GM23338 (cell line): Measurements from ENCODE around the gene ANKRD11. TPM values are rescaled to one million over a fixed set of nuclear protein-coding genes. Genes with fewer than 3 reads are reported as not detected.

ENCODE experiments used
- ATAC-seq: fragments of 200-7000 bp; cut with Tn5 transposase; 3 replicates; pipeline ENCODE4 v1.9.1; 2020
- DNase-seq: peaks from one replicate; pipeline ENCODE4 v3.0.0-alpha.2; 2015; ENCODE audit warnings: low spot score
- H2AFZ ChIP-seq: fragments of 200-600 bp; sonication (generic); 2 replicates; pipeline ENCODE4 v1.8.0; 2016; ENCODE audit warnings: antibody characterized with exemption, mild to moderate bottlenecking, moderate library complexity
- H3F3A ChIP-seq: fragments of 200-600 bp; sonication (generic); replicated peaks from 2 replicates; pipeline ENCODE4 v1.8.0; 2017; ENCODE audit warnings: antibody characterized with exemption, mixed run types, low read depth
- H3K27ac ChIP-seq: fragments of 200-600 bp; sonication (generic); 2 replicates; pipeline ENCODE4 v1.6.1; 2016; ENCODE audit warnings: low read depth
- H3K27me3 ChIP-seq: fragments of 200-600 bp; sonication (generic); 2 replicates; pipeline ENCODE4 v1.8.0; 2016; ENCODE audit warnings: mild to moderate bottlenecking, mixed run types, moderate library complexity; ENCODE audit not compliant: insufficient read depth
- H3K36me3 ChIP-seq: fragments of 200-600 bp; sonication (generic); 2 replicates; pipeline ENCODE4 v1.8.0; 2016; ENCODE audit warnings: mild to moderate bottlenecking; ENCODE audit not compliant: insufficient read depth
- H3K4me1 ChIP-seq: fragments of 200-600 bp; sonication (generic); 2 replicates; pipeline ENCODE4 v1.8.0; 2016; ENCODE audit warnings: mild to moderate bottlenecking, moderate library complexity; ENCODE audit not compliant: insufficient read depth
- H3K4me2 ChIP-seq: fragments of 200-600 bp; sonication (generic); 2 replicates; pipeline ENCODE4 v1.7.1; 2017; ENCODE audit warnings: mixed run types
- H3K4me3 ChIP-seq: fragments of 200-600 bp; sonication (generic); 2 replicates; pipeline ENCODE4 v1.6.1; 2016; ENCODE audit warnings: mixed run types
- H3K79me2 ChIP-seq: fragments of 200-600 bp; sonication (generic); replicated peaks from 2 replicates; pipeline ENCODE4 v1.8.0; 2017; ENCODE audit warnings: mild to moderate bottlenecking; ENCODE audit not compliant: insufficient read depth
- H3K9me2 ChIP-seq: fragments of 200-600 bp; sonication (generic); 2 replicates; pipeline ENCODE4 v1.8.0; 2017; ENCODE audit not compliant: insufficient read depth
- H4K20me1 ChIP-seq: fragments of 200-600 bp; sonication (generic); replicated peaks from 2 replicates; pipeline ENCODE4 v1.8.0; 2017; ENCODE audit warnings: mild to moderate bottlenecking; ENCODE audit not compliant: insufficient read depth
- H3K27ac Mint-ChIP-seq: 2 replicates; pipeline ENCODE4 v1.8.0; 2020; ENCODE audit warnings: inconsistent platforms, mild to moderate bottlenecking, moderate library complexity, mixed read lengths
- H3K27me3 Mint-ChIP-seq: 3 replicates; pipeline ENCODE4 v1.8.0; 2022; ENCODE audit warnings: low read depth, mild to moderate bottlenecking, moderate library complexity, mixed read lengths, inconsistent platforms; ENCODE audit not compliant: insufficient read depth, poor library complexity
- H3K36me3 Mint-ChIP-seq: 3 replicates; pipeline ENCODE4 v1.8.0; 2021; ENCODE audit warnings: low read depth, mild to moderate bottlenecking, inconsistent platforms, moderate library complexity, mixed read lengths
- H3K4me1 Mint-ChIP-seq: 3 replicates; pipeline ENCODE4 v1.8.0; 2020; ENCODE audit warnings: mild to moderate bottlenecking, inconsistent platforms, mixed read lengths
- H3K4me3 Mint-ChIP-seq: 3 replicates; pipeline ENCODE4 v1.8.0; 2021; ENCODE audit warnings: moderate library complexity, mild to moderate bottlenecking, inconsistent platforms, mixed read lengths
- H3K9me3 Mint-ChIP-seq: 3 replicates; pipeline ENCODE4 v1.8.0; 2020; ENCODE audit warnings: moderate library complexity, mild to moderate bottlenecking, inconsistent platforms, mixed read lengths
- CREB1 ChIP-seq: fragments of 250-450 bp; sonication (Bioruptor Pico); IDR thresholded peaks from 2 replicates; pipeline ENCODE4 v1.5.0; 2020; ENCODE audit warnings: low read depth, mild to moderate bottlenecking, moderate library complexity
- EZH2 ChIP-seq: fragments of 200-600 bp; sonication (generic); IDR thresholded peaks from one replicate; pipeline ENCODE4 v1.8.0; 2017; ENCODE audit warnings: antibody characterized with exemption, mild to moderate bottlenecking, low read depth; ENCODE audit not compliant: unreplicated experiment
- EZH2phosphoT487 ChIP-seq: fragments of 200-600 bp; sonication (generic); IDR thresholded peaks from one replicate; pipeline ENCODE4 v1.8.1; 2018; ENCODE audit warnings: antibody characterized with exemption; ENCODE audit not compliant: unreplicated experiment
- JUNB ChIP-seq: IDR thresholded peaks from one replicate; pipeline ENCODE4 v1.6.1; 2016; ENCODE audit warnings: antibody characterized with exemption; ENCODE audit not compliant: unreplicated experiment
- NANOG ChIP-seq: IDR thresholded peaks from 2 replicates; pipeline ENCODE4 v1.6.1; 2016; ENCODE audit warnings: antibody characterized with exemption, borderline replicate concordance
- POLR2AphosphoS5 ChIP-seq: IDR thresholded peaks from 2 replicates; pipeline ENCODE4 v1.6.1; 2016; ENCODE audit warnings: antibody characterized with exemption, low read depth
- REST ChIP-seq: IDR thresholded peaks from one replicate; pipeline ENCODE4 v1.6.1; 2018; ENCODE audit warnings: antibody characterized with exemption; ENCODE audit not compliant: unreplicated experiment
- STAT1 ChIP-seq: IDR thresholded peaks from one replicate; pipeline ENCODE4 v1.6.1; 2016; ENCODE audit warnings: antibody characterized with exemption; ENCODE audit not compliant: unreplicated experiment
- ZNF114 ChIP-seq: fragments of 250-450 bp; sonication (Bioruptor Pico); IDR thresholded peaks from 2 replicates; pipeline ENCODE4 v1.5.0; 2020; ENCODE audit warnings: mild to moderate bottlenecking, moderate library complexity
- ZNF331 ChIP-seq: fragments of 250-450 bp; sonication (Bioruptor Pico); IDR thresholded peaks from 2 replicates; pipeline ENCODE4 v1.5.0; 2020; ENCODE audit warnings: low read depth, mild to moderate bottlenecking, moderate library complexity
- polyA plus RNA-seq: library from polyadenylated mRNA; unstranded; fragments of >200 nt; fragmentation: Nextera tagmentation; extraction: Ambion mirVana; gene quantifications from 2 replicates; pipeline ENCODE4 v1.2.1, GENCODE V29; 2016
- total RNA-seq: library from RNA; depleted of rRNA; stranded (reverse); fragments of >200 nt; shearing (Covaris generic); gene quantifications from 2 replicates; pipeline ENCODE4 v1.2.3, GENCODE V29; 2014
- TF ChIP-seq, protein P1 (sequence below): fragments of 250-450 bp; sonication (Bioruptor Pico); IDR thresholded peaks from 2 replicates; pipeline ENCODE4 v1.5.0; 2020; ENCODE audit warnings: mild to moderate bottlenecking, moderate library complexity
- TF ChIP-seq, protein P2 (sequence below): IDR thresholded peaks from 2 replicates; pipeline ENCODE4 v1.6.1; 2016; ENCODE audit warnings: antibody characterized with exemption
- TF ChIP-seq, protein P3 (sequence below), 2 experiments: fragments of 200-600 bp in 1 of 2; sonication (generic) in 1 of 2; conservative IDR thresholded peaks; 2 replicates each; pipeline versions ENCODE4 v1.5.1 to v1.6.1; 2016 to 2017; ENCODE audit warnings: antibody characterized with exemption in 2 of 2, low read depth in 2 of 2, mild to moderate bottlenecking in 2 of 2, moderate library complexity in 1 of 2

Gene ANKRD11
- total and polyA plus RNA-seq, 2 experiments from 2014 or later: 130 to 159 TPM

DNA sequence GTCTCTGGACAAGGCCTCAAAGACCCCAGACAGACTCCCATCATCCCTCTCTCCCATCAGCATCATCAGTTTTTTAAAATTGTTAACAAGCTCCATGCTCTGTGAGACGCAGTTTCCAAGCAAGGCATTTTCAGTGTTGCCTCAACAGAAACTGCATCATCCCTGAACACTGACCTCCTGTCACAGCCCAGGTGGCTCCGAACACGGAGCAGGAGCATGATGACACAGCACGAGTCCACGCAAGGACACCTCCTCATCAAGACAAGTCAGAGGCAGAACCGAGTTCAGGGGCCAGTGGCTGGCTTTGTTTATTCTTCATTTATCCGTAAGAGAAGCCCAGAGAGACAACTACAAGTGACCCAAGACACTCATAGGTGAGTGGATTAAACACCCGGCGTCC lies 91.4 kb downstream of the ANKRD11 start (continued):
- TF ChIP-seq, protein P1, sequence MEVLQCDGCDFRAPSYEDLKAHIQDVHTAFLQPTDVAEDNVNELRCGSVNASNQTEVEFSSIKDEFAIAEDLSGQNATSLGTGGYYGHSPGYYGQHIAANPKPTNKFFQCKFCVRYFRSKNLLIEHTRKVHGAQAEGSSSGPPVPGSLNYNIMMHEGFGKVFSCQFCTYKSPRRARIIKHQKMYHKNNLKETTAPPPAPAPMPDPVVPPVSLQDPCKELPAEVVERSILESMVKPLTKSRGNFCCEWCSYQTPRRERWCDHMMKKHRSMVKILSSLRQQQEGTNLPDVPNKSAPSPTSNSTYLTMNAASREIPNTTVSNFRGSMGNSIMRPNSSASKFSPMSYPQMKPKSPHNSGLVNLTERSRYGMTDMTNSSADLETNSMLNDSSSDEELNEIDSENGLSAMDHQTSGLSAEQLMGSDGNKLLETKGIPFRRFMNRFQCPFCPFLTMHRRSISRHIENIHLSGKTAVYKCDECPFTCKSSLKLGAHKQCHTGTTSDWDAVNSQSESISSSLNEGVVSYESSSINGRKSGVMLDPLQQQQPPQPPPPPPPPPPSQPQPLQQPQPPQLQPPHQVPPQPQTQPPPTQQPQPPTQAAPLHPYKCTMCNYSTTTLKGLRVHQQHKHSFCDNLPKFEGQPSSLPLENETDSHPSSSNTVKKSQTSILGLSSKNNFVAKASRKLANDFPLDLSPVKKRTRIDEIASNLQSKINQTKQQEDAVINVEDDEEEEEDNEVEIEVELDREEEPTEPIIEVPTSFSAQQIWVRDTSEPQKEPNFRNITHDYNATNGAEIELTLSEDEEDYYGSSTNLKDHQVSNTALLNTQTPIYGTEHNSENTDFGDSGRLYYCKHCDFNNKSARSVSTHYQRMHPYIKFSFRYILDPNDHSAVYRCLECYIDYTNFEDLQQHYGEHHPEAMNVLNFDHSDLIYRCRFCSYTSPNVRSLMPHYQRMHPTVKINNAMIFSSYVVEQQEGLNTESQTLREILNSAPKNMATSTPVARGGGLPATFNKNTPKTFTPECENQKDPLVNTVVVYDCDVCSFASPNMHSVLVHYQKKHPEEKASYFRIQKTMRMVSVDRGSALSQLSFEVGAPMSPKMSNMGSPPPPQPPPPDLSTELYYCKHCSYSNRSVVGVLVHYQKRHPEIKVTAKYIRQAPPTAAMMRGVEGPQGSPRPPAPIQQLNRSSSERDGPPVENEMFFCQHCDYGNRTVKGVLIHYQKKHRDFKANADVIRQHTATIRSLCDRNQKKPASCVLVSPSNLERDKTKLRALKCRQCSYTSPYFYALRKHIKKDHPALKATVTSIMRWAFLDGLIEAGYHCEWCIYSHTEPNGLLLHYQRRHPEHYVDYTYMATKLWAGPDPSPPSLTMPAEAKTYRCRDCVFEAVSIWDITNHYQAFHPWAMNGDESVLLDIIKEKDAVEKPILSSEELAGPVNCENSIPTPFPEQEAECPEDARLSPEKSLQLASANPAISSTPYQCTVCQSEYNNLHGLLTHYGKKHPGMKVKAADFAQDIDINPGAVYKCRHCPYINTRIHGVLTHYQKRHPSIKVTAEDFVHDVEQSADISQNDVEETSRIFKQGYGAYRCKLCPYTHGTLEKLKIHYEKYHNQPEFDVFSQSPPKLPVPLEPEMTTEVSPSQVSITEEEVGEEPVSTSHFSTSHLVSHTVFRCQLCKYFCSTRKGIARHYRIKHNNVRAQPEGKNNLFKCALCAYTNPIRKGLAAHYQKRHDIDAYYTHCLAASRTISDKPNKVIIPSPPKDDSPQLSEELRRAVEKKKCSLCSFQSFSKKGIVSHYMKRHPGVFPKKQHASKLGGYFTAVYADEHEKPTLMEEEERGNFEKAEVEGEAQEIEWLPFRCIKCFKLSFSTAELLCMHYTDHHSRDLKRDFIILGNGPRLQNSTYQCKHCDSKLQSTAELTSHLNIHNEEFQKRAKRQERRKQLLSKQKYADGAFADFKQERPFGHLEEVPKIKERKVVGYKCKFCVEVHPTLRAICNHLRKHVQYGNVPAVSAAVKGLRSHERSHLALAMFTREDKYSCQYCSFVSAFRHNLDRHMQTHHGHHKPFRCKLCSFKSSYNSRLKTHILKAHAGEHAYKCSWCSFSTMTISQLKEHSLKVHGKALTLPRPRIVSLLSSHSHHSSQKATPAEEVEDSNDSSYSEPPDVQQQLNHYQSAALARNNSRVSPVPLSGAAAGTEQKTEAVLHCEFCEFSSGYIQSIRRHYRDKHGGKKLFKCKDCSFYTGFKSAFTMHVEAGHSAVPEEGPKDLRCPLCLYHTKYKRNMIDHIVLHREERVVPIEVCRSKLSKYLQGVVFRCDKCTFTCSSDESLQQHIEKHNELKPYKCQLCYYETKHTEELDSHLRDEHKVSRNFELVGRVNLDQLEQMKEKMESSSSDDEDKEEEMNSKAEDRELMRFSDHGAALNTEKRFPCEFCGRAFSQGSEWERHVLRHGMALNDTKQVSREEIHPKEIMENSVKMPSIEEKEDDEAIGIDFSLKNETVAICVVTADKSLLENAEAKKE (CRISPR knock-in tag): no peak
- TF ChIP-seq CREB1 (CRISPR knock-in tag) (no peak), EZH2 (no peak)

DNA sequence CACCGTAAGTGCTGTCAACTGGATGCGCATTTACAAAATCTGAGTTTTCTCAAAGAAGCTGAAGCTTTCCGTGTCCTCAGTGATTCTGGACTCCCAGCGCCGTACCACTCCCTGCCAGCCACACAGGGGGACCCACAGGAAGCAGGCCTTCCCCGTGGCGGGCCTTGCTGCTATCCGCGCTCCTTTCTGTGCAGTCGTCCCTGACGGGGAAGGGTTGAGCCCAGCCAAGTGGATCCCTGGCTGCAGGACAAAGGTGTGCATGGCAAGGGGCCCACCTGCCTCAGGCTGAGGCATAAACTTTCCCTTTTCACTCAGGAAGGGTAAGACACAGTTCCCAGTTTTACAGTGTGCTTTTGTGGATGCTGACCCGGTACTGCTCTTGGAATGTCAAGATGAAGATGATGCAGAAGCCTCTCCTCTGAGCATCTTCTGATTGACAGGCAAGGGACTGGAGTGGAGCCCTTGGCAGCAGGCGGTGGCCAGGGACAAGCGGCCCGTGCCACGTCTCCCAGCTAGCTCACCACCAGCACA lies 93.0 kb downstream of the ANKRD11 start:
- ATAC-seq (no peak), DNase-seq (no peak)
- Histone ChIP-seq H3K4me3 (no peak overlapping the region), H3K79me2 (peaks cover 87% of the 10 kb centered on the region), H3K9me2 (no peaks in the 10 kb centered on the region), H4K20me1 (peaks cover 76% of the 10 kb centered on the region), H3K4me1 (peaks cover 57% of the 10 kb centered on the region), H2AFZ (no peak overlapping the region), H3K27ac (no peak overlapping the region), H3F3A (peaks cover 19% of the 10 kb centered on the region), H3K4me2 (no peak overlapping the region), H3K27me3 (no peaks in the 10 kb centered on the region), H3K36me3 (no peaks in the 10 kb centered on the region)
- Mint-ChIP-seq H3K27me3 (peaks cover 13% of the 10 kb centered on the region), H3K4me3 (no peak overlapping the region), H3K27ac (no peak overlapping the region), H3K4me1 (peaks cover 67% of the 10 kb centered on the region), H3K36me3 (peaks cover 14% of the 10 kb centered on the region), H3K9me3 (no peaks in the 10 kb centered on the region)
- TF ChIP-seq CREB1 (CRISPR knock-in tag) (no peak), ZNF331 (no peak), NANOG (no peak), EZH2phosphoT487 (no peak), STAT1 (no peak), JUNB (no peak), REST (no peak), EZH2 (no peak), ZNF114 (no peak), POLR2AphosphoS5 (no peak)
- TF ChIP-seq, protein P2, sequence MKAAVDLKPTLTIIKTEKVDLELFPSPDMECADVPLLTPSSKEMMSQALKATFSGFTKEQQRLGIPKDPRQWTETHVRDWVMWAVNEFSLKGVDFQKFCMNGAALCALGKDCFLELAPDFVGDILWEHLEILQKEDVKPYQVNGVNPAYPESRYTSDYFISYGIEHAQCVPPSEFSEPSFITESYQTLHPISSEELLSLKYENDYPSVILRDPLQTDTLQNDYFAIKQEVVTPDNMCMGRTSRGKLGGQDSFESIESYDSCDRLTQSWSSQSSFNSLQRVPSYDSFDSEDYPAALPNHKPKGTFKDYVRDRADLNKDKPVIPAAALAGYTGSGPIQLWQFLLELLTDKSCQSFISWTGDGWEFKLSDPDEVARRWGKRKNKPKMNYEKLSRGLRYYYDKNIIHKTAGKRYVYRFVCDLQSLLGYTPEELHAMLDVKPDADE: no peak
- TF ChIP-seq, protein P3, sequence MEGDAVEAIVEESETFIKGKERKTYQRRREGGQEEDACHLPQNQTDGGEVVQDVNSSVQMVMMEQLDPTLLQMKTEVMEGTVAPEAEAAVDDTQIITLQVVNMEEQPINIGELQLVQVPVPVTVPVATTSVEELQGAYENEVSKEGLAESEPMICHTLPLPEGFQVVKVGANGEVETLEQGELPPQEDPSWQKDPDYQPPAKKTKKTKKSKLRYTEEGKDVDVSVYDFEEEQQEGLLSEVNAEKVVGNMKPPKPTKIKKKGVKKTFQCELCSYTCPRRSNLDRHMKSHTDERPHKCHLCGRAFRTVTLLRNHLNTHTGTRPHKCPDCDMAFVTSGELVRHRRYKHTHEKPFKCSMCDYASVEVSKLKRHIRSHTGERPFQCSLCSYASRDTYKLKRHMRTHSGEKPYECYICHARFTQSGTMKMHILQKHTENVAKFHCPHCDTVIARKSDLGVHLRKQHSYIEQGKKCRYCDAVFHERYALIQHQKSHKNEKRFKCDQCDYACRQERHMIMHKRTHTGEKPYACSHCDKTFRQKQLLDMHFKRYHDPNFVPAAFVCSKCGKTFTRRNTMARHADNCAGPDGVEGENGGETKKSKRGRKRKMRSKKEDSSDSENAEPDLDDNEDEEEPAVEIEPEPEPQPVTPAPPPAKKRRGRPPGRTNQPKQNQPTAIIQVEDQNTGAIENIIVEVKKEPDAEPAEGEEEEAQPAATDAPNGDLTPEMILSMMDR (conservative IDR thresholded peaks at IDR 0.05; ENCODE audit: low read depth in 2 of 2): no peak
